ENCODE measurements around the gene CNR2.
A peak's percentile ranks its signal among the peaks of the same experiment; 100 is the strongest.
"Not testable (repeated sequence)": the region's sequence is repeated elsewhere in the genome, so short reads cannot be mapped to it uniquely, and the experiment has no call there.

CNR2 gene

DNA sequence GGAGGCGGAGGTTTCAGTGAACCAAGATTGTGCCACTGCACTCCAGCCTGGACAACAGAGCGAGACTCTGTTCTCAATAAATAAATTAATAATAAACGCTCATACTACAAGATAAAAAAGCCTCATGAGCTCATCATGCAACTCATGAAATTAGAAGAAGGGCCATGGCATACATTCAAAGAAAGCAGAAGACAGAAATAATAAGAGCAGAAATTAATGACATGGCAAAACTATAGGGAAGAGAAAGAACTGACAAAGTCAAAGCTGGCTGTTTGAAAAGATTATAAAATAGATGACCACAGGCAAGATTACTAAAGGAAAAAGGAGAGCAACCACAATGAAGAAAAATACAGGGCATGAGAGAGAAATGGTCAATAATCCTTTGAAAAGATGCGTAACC, 30.4 kb downstream of the CNR2 start:
- no peak for DNase-seq

DNA sequence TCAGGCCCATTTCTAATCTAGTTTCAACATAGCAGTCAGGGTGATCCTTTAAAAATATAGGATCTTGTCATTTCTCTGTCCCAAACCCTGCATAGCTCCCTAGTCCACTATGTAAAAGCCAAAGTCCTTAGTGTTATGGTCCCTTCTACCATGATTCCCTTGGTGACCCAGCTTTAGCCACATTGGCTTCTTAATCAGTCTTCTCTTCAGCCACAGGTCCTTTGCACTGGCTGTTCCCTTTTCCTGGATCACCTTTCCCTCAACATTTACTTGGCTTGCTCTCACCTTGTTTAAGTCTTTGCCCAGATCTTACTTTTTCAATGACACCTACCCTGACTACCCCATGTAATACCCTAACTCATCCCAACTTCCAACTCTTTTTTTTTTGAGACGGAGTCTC, 33.4 kb downstream of the CNR2 start:
- no peak for DNase-seq

DNA sequence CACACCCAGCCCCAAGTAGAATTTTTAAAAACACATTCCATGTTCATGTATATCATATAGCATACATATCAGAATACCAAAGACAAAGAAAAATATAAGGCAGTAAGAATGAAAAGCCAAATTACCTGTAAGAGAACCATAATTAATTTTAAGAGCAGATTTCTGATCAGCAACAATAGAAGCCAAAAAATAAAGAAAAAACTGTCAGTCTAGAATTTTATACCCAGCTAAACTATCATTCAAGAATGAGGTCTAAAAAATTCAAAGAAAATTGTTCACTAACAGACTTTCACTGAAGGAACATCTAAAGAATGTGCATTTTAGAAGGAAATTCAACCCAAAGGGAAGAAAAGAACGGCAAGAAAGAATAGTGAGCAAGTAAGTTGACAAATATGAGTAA, 34.5 kb downstream of the CNR2 start:
- no peak for DNase-seq

DNA sequence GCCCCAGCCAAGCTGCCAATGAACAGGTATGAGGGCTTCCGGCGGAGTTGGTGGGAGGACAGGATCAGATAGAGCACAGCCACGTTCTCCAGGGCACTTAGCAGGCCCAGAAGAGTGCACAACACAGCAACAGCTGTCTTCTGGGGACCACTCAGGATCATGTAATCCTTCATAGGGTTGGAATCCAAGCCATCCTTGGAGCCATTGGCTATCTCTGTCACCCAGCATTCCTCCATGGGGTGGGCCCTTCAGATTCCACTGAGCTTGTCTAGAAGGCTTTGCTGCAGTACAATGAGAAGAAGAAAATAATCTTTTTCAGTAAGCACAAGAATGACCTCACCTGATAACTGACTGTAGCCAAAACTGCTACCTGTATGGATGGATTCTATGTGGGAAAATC, 37.8 kb downstream of the CNR2 start:
- no peak for DNase-seq

DNA sequence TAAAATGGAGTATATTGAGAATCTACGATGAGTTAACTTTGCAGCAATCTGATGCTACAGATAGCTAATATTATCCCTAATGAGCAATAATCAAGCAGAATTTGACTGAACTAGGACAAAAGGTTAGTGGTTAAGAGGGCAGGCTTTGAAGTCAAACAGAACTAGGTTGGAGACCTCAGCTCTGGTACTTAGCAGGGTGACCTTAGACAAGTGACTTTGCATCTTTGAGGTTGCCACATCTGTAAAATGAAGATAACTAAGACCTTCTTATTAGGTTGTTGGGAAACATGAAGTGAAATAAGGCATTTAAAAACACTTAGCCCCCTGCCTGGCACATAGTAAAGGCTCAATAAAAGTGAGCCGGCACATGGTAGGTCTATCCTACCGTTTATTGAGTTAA, 40.7 kb downstream of the CNR2 start:
- no peak for DNase-seq

DNA sequence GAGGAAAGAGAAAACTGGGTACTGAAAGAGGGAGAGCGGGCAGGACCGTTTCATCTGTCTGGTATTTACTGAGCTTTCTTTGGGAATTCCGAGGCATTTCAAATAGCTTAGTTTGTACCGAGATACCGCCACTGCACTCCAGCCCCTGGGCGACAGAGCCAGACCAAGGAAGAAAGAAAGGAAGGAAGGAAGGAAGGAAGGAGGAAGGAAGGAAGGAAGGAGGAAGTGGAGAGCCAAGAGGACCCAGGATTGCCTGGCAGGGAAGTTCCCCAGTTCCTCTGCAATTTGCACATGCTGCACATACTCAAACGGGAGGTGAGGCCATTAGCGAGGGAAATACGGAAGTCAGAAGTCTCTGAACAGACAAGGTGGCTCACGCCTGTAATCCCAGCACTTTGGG, 44.1 kb downstream of the CNR2 start:
- no peak for DNase-seq

DNA sequence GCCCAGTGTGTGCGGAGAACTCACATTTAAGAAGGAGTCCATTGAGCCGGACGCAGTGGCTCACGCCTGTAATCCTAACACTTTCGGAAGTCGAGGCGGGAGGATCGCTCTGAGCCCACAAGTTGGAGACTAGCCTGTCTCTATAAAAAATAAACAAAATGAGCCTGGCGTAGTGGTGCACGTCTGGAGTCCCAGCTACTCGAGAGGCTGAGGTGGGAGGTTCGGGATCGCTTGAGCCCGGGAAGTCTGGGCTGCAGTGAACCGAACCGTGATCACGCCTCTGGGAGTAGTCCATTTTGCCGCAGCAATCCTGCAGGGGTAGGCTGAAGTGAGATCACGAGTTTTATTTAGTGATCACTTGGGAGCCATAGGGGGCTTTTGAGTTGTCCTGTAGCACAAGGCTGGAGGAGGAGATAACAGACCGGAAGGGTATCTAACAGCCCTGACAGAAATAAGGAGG, 44.6 kb downstream of the CNR2 start:
- DNase-seq: no peak

DNA sequence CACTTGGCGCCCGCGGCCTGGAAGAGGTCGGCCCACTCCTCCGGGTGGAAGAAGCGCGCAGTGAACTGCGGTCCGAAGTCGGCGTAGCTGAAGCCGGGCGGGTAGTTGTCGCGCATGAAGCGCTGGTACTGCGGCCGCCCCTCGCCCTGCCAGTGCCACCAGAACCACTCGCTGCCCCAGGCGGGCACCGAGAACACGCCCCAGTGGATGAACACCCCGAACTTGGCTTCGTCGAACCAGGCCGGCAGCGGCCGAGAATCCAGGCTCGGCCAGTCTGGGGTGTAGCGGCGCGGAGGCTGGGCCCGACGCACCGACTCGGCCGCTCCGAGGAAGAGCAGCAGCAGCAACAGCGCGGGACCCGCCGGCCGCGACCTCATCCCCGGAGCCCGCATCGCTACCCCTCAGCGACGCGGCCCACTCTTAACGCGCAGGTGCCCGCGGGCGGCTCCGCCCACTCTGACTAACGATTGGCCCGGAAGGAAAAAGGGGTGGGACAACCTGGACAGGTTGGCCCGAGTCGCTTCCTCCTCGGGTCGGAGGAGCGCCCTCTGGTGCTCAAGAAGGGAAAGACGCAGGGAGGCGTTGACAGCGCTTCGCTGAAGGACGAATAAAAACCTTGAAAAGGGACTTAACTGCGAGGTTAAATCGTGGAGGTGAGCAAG, 45.1 kb downstream of the CNR2 start, which contains the start of gene FUCA1:
FUCA1 (minus strand) TSS at position 396 of the 662 bp plus-strand sequence; CDS start at position 392, 4 bp downstream.
- DNase-seq: peak; percentile 98

DNA sequence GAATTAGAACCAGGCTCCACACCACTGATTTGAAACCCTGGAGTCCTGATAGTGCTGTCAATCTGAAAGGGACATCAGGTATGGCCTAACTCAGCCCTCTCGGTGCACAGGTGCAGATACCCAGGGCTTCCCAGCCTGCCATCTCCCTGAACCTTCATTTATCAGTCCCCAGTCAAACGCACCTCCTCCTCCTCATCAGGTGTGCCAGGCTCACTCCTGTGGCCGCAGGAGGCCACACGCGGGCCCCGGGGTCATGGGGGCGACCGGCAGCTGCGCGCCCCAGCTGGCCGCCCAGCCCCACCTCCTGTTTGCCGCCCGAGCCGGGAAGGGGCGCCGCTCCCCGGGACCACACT, 45.6 kb downstream of the CNR2 start:
- no peak for DNase-seq

DNA sequence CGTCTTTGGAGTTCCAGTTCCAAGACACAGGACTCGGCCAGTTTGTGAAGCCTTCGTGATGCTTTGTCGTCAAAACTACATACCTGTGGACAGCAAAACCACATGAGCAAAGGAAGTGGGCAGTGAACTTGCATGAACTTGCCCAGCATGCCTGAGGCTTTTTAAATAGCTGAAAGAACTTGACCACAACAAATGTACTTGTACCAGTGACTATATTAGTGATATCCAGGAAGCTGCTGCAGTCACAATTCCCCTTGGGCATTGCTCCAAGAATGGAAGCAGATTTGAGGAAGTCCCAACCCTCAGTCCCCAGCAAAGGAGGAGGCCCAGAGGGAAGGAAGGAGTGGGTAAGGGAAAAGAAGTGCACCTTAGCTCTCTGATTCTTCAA, 47.6 kb downstream of the CNR2 start:
- DNase-seq: no peak

DNA sequence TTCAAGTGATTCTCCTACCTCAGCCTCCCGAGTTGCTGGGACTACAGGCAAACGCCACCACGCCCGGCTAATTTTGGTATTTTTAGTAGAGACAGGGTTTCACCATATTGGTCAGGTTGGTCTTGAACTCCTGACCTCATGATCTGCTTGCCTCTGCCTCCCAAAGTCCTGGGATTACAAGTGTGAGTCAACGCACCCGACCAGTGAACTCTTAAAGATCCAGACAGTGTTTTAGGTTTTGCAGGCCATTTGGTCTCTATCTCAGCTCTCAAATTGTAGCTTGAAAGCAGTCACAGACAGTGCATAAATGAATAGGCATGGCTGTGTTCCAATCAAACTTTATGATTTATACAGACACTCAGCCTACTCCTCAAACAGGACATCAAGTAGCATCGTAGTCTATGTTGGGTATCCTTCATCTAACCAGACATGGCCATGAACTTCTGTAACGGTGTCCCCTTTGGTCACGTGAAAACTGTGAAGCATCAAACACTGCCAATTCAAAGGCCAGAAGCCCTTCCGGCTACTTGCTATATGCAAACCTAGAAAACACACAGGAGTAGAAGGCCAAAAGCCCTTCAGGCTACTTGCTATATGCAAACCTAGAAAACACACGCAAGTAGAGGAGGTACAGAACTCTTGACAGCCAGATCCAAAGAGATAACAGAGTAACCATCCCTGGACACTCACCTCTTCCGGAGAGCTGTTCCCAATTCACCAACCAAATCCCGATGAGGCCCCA, 48.2 kb downstream of the CNR2 start:
- no peak for DNase-seq

DNA sequence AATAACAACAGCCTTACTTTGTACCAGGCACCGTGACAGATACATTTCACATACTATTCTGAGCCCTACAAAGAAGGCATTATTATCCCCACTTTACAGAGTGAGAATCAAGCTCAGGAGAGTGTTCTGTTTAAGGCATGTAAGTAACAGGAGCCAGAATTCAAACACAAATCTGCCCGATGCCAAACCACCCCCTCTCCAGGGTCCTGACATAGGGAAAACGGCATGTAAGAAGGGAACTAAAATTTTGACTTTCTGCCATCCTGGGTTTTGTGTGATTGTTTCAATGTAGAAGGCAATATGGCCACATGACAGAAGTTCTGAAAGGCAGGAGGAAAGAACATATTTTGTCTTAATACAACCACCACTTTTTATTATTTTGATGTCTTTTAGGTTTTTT, 50.5 kb downstream of the CNR2 start:
- no peak for DNase-seq

DNA sequence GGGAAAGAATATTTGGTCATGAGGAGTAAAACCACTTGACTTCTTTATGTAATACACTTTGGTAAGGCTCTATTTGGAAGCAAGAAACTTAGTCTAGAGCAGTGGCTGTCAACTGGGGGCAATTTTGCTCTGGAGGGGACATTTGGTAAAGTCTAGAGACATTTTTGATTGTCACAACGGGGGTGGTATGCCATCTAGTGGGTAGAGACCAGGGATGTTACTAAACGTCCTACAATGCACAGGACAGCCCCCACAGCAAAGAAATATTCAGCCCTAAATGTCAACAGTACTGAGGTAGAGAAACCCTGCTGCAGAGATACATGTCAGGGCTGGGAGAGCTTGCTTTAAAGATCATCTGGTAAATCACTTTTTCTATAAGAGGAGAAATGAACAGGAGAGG, 58.6 kb downstream of the CNR2 start:
- no peak for DNase-seq

DNA sequence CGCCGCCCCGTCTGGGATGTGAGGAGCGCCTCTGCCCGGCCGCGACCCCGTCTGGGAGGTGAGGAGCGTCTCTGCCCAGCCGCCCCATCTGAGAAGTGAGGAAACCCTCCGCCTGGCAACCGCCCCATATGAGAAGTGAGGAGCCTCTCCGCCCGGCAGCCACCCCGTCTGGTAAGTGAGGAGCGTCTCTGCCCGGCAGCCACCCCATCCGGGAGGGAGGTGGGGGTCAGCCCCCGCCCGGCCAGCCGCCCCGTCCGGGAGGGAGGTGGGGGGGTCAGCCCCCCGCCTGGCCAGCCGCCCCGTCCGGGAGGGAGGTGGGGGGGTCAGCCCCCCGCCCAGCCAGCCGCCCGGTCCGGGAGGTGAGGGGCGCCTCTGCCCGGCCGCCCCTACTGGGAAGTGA, 60.0 kb downstream of the CNR2 start:
- DNase-seq: not testable (repeated sequence)

DNA sequence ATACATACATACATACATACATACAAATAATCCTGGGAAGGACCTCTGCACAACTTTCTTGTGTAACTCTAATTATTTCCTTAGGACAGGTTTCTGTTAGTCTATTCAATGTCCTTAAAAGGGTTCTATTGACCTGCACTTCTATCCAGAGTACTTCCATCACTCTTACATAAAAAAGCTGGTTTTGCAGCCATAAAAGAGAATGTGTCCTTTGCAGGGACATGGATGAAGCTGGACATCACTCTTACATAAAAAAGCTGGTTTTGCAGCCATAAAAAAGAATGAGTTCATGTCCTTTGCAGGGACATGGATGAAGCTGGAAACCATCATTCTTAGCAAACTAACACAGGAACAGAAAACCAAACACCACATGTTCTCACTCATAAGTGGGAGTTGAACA, 61.8 kb downstream of the CNR2 start:
- not testable (repeated sequence) for DNase-seq

DNA sequence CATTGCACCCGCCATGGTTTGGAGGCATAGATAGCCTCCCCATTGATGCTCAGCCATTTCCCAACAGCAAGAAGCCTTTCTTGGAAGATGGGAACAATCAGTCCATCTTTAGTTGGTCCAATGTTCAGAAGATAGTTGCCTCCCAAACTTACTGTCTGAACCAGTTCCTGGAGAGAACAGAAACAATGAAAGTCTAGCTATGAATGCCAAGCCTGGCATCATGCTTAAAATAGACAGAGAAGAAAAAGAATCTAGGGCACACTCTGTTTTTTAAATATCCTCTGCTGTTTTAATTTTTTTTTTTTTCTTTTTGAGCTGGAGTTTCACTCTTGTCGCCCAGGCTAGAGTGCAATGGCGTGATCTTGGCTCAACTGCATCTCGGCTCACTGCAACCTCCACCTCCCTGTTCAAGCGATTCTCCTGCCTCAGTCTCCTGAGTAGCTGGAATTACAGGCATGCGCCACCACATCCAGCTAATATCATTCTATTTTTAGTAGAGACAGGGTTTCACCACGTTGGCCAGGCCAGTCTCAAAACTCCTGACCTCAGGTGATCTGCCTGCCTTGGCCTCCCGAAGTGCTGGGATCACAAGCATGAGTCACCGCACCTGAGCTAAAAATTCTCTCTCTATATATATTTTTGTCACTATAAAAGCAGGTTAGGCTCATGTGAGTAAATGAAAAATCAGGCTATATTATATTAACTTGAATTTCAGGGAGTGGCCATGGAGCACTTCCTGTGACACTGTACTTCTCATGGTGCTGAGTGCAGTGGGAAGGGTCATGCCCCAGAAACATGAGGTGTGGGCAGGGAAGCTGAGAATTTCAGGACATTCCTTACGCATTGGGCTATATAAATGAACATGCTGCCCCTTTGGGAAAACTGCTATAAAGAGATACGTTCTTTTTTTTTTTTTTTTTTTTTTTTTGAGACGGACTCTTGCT, 64.2 kb downstream of the CNR2 start:
- no peak for DNase-seq

DNA sequence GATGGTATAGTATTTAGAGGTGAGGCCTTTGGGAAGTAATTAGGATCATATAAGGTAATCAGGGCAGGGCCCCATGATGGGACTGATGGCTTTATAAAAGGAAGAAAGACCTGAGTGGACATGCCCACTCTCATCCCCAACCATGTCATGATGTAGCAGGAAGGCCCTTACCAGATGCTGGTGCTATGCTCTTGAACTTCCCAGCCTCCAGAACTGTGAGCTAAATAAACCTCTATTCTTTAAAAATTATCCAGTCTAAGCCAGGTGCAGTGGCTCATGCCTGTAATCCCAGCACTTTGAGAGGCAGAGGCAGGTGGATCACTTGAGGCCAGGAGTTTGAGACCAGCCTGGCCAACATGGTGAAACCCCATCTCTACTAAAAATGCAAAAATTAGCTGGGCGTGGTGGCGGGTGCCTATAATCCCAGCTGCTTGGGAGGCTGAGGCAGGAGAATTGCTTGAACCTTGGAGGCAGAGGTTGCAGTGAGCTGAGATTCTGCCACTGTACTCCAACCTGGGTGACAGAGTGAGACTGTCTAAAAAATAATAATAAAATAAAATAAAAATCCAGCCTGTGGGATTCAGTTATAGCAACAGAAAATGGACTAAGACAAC, 65.6 kb downstream of the CNR2 start:
- not testable (repeated sequence) for DNase-seq

DNA sequence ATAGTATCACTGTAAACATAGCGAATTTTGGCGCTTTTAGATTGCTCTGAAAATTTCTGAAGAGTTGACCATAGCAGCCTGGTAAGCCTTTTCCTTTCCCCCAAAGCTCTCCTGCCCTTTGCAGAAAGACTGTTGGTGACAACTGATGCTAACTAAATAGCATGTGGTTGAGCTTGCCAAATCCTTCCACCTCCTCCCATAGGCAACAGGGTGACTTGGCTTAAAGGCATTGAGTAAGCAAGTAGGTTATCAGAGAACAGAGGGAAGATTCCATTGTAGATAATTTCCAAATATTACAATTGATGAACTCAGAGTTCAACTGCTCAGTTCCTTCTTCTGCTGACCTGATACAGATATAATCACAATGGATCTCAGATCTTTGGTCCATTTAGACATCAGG, 68.0 kb downstream of the CNR2 start:
- no peak for DNase-seq

DNA sequence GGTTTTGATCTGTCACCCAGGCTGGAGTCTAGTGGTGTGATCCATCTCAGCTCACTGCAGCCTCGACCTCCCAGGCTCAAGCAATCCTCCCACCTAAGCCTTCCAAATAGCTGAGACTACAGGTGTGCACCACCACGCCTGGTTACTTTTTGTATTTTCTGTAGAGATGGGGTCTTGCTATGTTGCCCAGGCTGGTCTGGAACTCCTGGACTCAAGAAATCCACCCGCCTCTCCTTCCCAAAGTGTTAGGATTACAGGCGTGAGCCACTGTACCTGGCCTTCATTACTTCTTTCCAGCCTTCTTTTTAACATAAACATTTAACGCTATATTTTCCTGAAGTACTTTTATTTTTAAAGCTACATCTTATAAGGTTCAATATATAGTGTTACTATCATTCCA, 69.5 kb downstream of the CNR2 start:
- DNase-seq: no peak

DNA sequence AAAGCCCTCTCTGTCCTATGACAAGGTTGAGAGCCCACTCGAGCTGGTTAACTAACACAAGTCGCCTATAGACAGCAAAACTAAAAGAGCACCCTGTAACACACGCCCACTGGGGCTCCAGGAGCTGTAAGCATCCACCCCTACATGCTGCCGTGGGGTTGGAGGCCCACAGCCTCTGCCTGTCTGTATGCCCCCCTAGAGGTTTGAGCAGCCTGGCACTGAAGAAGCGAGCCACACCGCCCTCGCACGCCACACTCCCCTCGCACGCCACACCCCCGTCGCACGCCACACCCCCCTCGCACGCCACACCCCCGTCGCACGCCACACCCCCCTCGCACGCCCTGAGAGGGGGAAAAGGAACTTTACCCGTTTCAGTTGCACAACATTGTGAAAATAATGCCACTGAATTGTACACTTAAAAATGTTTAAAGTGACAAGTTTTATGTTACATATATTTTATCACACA, 74.7 kb downstream of the CNR2 start:
- peak; percentile 80 for DNase-seq

DNA sequence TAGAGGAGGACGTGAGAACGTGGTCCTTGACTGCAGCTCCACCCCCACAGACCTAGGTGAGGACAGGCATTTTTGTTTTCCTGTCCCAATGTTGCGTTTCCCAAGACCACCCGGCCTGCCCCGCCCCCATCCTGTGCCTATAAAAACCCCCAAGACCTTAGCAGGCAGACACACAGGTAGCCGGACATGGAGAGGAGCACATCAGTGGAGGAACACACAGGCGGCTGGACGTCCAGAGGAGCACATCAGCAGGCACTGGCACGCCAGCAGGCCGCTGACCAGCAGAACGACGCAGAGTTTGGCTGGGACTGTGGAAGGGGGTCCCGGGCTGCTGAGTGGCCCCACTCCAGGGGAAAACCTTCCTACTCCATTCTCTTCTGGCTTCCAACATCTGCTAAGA, 75.3 kb downstream of the CNR2 start:
- DNase-seq: no peak

DNA sequence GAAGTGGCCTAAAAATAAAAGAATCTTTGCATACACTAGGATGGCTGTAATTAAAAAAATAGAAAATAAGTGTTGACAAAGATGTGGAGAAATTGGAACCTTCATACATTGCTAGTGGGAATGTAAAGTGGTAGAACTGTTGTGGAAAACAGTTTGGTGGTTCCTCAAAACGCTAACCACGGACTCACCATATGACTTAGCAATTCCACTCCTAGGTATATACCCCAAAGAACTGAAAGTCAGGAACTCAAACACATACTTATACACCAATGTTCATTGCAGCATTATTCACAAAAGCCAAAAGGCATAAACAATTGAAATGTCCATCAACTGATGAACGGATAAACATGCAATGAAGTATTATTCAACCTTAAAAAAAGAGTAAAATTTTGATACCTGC, 77.1 kb downstream of the CNR2 start:
- DNase-seq: no peak

DNA sequence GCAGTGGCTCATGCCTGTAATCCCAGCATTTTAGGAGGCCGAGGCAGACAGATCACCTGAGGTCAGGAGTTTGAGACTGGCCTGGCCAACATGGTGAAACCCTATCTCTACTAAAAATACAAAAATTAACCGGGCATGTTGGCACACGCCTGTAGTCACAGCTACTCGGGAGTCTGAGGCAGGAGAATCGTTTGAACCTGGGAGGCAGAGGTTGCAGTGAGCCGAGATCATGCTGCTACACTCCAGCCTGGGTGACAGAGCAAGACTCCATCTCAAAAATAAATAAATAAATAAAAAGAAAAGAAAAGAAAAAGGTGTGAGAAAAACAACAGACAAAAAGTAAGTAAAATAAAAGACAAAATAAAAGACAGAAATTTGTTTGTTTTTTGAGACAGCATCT, 79.0 kb downstream of the CNR2 start:
- DNase-seq: peak; percentile 16

All from NCI-H2171 treated with DMSO at 0.1 percent for 48 hours (cell line).